ENCODE results near the gene TMEM40.

DNA sequence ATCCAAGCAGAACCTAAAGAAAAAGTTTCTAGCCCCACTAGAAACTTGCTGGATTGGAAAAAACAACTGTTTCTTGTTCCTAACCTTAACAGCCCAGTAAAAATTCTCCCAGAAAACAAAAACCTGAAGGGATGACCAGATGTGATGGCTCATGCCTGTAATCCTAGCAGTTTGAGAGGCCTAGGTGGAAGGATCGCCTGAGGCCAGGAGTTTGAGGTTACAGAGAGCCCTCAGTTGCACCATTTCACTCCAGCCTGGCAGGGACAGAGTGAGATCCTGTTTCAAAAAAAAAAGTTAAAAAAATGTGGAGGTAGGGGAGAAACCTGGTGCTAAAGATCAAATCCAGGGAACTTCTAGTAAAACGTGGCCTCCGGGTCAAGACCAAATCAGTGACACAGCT is 56.6 kb downstream of the TMEM40 start:
- TF ChIP-seq, protein P1, sequence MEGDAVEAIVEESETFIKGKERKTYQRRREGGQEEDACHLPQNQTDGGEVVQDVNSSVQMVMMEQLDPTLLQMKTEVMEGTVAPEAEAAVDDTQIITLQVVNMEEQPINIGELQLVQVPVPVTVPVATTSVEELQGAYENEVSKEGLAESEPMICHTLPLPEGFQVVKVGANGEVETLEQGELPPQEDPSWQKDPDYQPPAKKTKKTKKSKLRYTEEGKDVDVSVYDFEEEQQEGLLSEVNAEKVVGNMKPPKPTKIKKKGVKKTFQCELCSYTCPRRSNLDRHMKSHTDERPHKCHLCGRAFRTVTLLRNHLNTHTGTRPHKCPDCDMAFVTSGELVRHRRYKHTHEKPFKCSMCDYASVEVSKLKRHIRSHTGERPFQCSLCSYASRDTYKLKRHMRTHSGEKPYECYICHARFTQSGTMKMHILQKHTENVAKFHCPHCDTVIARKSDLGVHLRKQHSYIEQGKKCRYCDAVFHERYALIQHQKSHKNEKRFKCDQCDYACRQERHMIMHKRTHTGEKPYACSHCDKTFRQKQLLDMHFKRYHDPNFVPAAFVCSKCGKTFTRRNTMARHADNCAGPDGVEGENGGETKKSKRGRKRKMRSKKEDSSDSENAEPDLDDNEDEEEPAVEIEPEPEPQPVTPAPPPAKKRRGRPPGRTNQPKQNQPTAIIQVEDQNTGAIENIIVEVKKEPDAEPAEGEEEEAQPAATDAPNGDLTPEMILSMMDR (conservative IDR thresholded peaks at IDR 0.05; ENCODE audit: low read length), result no peak
- TF ChIP-seq EZH2phosphoT487 (IDR thresholded peaks at IDR 0.05; ENCODE audit: borderline replicate concordance), result no peak
